SK-N-SH (cell line): ENCODE data around the gene HHIP.

Source experiments
- EP300 ChIP-seq, 2 experiments: IDR thresholded peaks; 2 replicates each; pipeline versions ENCODE4 v1.4.0 to v1.6.1; 2012; ENCODE audit warnings: borderline replicate concordance in 1 of 2, low read depth in 1 of 2, low read length in 1 of 2
- RAD21 ChIP-seq: IDR thresholded peaks from 2 replicates; pipeline ENCODE4 v1.6.1; 2012; ENCODE audit warnings: mild to moderate bottlenecking, low read length
- RFX5 ChIP-seq: IDR thresholded peaks from 2 replicates; pipeline ENCODE4 v1.6.1; 2012; ENCODE audit warnings: mild to moderate bottlenecking, improper control_type of control experiment, low read length
- YY1 ChIP-seq: IDR thresholded peaks from 2 replicates; pipeline ENCODE4 v1.4.0; 2012; ENCODE audit warnings: low read depth, mild to moderate bottlenecking
- TF ChIP-seq, protein P1 (sequence below): IDR thresholded peaks from 2 replicates; pipeline ENCODE4 v1.4.0; 2012; ENCODE audit warnings: low read depth
- TF ChIP-seq, protein P2 (sequence below): fragments of 200-600 bp; sonication (generic); IDR thresholded peaks from 2 replicates; pipeline ENCODE4 v1.6.1; 2017; ENCODE audit warnings: antibody characterized with exemption, mild to moderate bottlenecking, moderate library complexity
- TF ChIP-seq, protein P3 (sequence below): fragments of 150-350 bp; IDR thresholded peaks from 2 replicates; pipeline ENCODE4 v1.6.1; 2017; ENCODE audit warnings: antibody characterized with exemption, low read length, low read depth, borderline replicate concordance

DNA sequence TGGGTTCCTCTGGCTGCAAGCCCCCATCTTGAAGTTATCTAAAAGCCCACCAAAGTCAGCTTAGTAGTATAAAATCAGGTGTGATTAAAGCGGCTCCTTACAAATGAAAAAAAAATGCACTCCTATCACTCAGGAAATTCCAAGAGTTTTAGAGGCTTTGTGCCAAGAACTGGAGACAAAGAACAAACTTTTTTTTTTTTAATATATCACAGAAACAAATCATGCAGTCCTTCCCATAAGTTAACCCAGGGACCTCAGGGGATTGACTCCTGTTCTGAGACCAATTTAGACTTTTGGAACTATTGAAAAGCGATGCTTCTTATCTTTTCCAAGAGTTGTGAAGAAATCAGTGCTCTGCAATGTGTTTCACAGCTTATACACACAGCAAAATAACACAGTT, 53.6 kb downstream of the HHIP start:
- TF ChIP-seq EP300 (IDR thresholded peaks at IDR 0.05; ENCODE audit: borderline replicate concordance in 1 of 2, low read depth in 1 of 2, low read length in 1 of 2) (no peak), YY1 (no peak), RFX5 (no peak), RAD21 (no peak)
- TF ChIP-seq, protein P1, sequence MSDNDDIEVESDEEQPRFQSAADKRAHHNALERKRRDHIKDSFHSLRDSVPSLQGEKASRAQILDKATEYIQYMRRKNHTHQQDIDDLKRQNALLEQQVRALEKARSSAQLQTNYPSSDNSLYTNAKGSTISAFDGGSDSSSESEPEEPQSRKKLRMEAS = no peak
- TF ChIP-seq, protein P2, sequence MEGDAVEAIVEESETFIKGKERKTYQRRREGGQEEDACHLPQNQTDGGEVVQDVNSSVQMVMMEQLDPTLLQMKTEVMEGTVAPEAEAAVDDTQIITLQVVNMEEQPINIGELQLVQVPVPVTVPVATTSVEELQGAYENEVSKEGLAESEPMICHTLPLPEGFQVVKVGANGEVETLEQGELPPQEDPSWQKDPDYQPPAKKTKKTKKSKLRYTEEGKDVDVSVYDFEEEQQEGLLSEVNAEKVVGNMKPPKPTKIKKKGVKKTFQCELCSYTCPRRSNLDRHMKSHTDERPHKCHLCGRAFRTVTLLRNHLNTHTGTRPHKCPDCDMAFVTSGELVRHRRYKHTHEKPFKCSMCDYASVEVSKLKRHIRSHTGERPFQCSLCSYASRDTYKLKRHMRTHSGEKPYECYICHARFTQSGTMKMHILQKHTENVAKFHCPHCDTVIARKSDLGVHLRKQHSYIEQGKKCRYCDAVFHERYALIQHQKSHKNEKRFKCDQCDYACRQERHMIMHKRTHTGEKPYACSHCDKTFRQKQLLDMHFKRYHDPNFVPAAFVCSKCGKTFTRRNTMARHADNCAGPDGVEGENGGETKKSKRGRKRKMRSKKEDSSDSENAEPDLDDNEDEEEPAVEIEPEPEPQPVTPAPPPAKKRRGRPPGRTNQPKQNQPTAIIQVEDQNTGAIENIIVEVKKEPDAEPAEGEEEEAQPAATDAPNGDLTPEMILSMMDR = no peak
- TF ChIP-seq, protein P3, sequence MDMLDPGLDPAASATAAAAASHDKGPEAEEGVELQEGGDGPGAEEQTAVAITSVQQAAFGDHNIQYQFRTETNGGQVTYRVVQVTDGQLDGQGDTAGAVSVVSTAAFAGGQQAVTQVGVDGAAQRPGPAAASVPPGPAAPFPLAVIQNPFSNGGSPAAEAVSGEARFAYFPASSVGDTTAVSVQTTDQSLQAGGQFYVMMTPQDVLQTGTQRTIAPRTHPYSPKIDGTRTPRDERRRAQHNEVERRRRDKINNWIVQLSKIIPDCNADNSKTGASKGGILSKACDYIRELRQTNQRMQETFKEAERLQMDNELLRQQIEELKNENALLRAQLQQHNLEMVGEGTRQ = no peak
